ENCODE data around the gene STARD3. TPM values are rescaled to one million over a fixed set of nuclear protein-coding genes. Genes with fewer than 3 reads are reported as not detected.

Gene STARD3
- total RNA-seq, 2 donors from 2014 or later: 52.5 to 202 TPM

GRCh38 chr17:39607851-39608130, 29.2 kb upstream of the STARD3 start, which contains the start of gene NEUROD2:
TSS of gene NEUROD2 (minus strand) at chr17:39607920. CDS start at chr17:39606599, 1,321 bp downstream.
- 6% methylated on average over 19 of the region's 20 CpGs for WGBS
- no peak for TF ChIP-seq CTCF (IDR thresholded peaks at IDR 0.05)
- no peak for TF ChIP-seq POLR2AphosphoS5 (IDR thresholded peaks at IDR 0.05)
- TF ChIP-seq POLR2A (IDR thresholded peaks at IDR 0.05): no peak
- H3K4me1 ChIP-seq (replicated peaks): peaks cover 17% of the 10 kb centered on the region
- H3K27me3 ChIP-seq (replicated peaks; ENCODE audit: insufficient read depth): peaks cover 33% of the 10 kb centered on the region
- H3K9me3 ChIP-seq: no peaks in the 10 kb centered on the region
- H3K27ac ChIP-seq: no peak within 1 kb of the TSS
- peak within 1 kb of the TSS; percentile 3 to 8 for H3K4me3 ChIP-seq
- intact Hi-C loops (cut with DNase I): no loop called here
- H3K36me3 ChIP-seq: no peaks in the 10 kb centered on the region
- DNase-seq (ENCODE audit: low spot score): no peak

GRCh38 chr17:39608142-39608981, 28.6 kb upstream of the STARD3 start:
- peaks cover 17% of the 10 kb centered on the region for H3K4me1 ChIP-seq (replicated peaks)
- no peak overlapping the region for H3K27ac ChIP-seq
- no peak for TF ChIP-seq POLR2AphosphoS5 (IDR thresholded peaks at IDR 0.05)
- no peak for TF ChIP-seq POLR2A (IDR thresholded peaks at IDR 0.05)
- TF ChIP-seq CTCF (IDR thresholded peaks at IDR 0.05): no peak
- H3K4me3 ChIP-seq: no peak overlapping the region
- peaks cover 33% of the 10 kb centered on the region for H3K27me3 ChIP-seq (replicated peaks; ENCODE audit: insufficient read depth)
- no peaks in the 10 kb centered on the region for H3K36me3 ChIP-seq
- WGBS: 9% methylated on average over 15 of the region's 15 CpGs
- H3K9me3 ChIP-seq: no peaks in the 10 kb centered on the region
- intact Hi-C loops (cut with DNase I): no loop called here
- DNase-seq (ENCODE audit: low spot score): no peak

- WGBS: 99% methylated on average over 4 of the region's 4 CpGs
- no peak for TF ChIP-seq POLR2A (IDR thresholded peaks at IDR 0.05)
- no peak for TF ChIP-seq CTCF (IDR thresholded peaks at IDR 0.05)
- no peak for TF ChIP-seq POLR2AphosphoS5 (IDR thresholded peaks at IDR 0.05)
- DNase-seq (ENCODE audit: low spot score): no peak
- H3K4me3 ChIP-seq: no peak overlapping the region
- H3K36me3 ChIP-seq: no peaks in the 10 kb centered on the region
- intact Hi-C loops (cut with DNase I): no loop called here
- peaks cover 26% of the 10 kb centered on the region for H3K27me3 ChIP-seq (replicated peaks; ENCODE audit: insufficient read depth)
- no peaks in the 10 kb centered on the region for H3K9me3 ChIP-seq
- H3K27ac ChIP-seq: no peak overlapping the region
- H3K4me1 ChIP-seq (replicated peaks): peaks cover 17% of the 10 kb centered on the region
Measured at GRCh38 chr17:39609416-39610025, 27.4 kb upstream of the STARD3 start.

- Histone ChIP-seq H3K9me3 (no peaks in the 10 kb centered on the region), H3K27ac (no peak overlapping the region), H3K4me3 (no peak overlapping the region), H3K4me1 (replicated peaks) (peaks cover 6% of the 10 kb centered on the region), H3K36me3 (no peaks in the 10 kb centered on the region), H3K27me3 (replicated peaks; ENCODE audit: insufficient read depth) (peaks cover 15% of the 10 kb centered on the region)
- DNase-seq (ENCODE audit: low spot score): no peak
- intact Hi-C loops (cut with DNase I): no loop called here
- WGBS: 83% methylated on average over 9 of the region's 9 CpGs
- TF ChIP-seq POLR2A (IDR thresholded peaks at IDR 0.05) (no peak), POLR2AphosphoS5 (IDR thresholded peaks at IDR 0.05) (no peak), CTCF (IDR thresholded peaks at IDR 0.05) (no peak)
Measured at GRCh38 chr17:39611401-39612112, 25.4 kb upstream of the STARD3 start.
